Thoracic aorta (tissue), 2 donors: ENCODE results near the gene HSPB7. TPM values are rescaled to one million over a fixed set of nuclear protein-coding genes. Genes with fewer than 3 reads are reported as not detected.

ENCODE experiments used
- ATAC-seq: fragments of 150-250 bp; one replicate; pipeline ENCODE4 v1.8.0; 2017; ENCODE audit warnings: low read depth; ENCODE audit not compliant: insufficient number of reproducible peaks, low FRiP score
- DNase-seq: peaks from one replicate; pipeline ENCODE4 v3.0.0-alpha.2; 2020; ENCODE audit warnings: low spot score
- H3K27ac ChIP-seq, 2 donors: fragments of 200-600 bp; sonication (generic); 1 replicate in 1 of 2; 2 replicates in 1 of 2; pipeline ENCODE4 v1.5.1; 2016; ENCODE audit warnings: mild to moderate bottlenecking in 2 of 2, moderate library complexity in 2 of 2
- H3K27me3 ChIP-seq: fragments of 200-600 bp; sonication (generic); replicated peaks from 2 replicates; pipeline ENCODE4 v1.6.0; 2016; ENCODE audit warnings: mild to moderate bottlenecking; ENCODE audit not compliant: insufficient read depth
- H3K36me3 ChIP-seq: fragments of 200-600 bp; sonication (generic); one replicate; pipeline ENCODE4 v1.5.1; 2016
- H3K4me1 ChIP-seq, 2 donors: fragments of 200-600 bp; sonication (generic); 1 replicate in 1 of 2; 2 replicates in 1 of 2; pipeline versions ENCODE4 v1.5.1 to v1.6.0; 2016; ENCODE audit warnings: low read depth in 2 of 2, mild to moderate bottlenecking in 1 of 2; ENCODE audit not compliant: control insufficient read depth in 1 of 2
- H3K4me3 ChIP-seq: fragments of 200-600 bp; sonication (generic); 2 replicates; pipeline ENCODE4 v1.5.1; 2016; ENCODE audit warnings: mild to moderate bottlenecking
- H3K9me3 ChIP-seq: fragments of 200-600 bp; sonication (generic); 2 replicates; pipeline ENCODE4 v1.5.1; 2016
- CTCF ChIP-seq: fragments of 200-600 bp; sonication (generic); IDR thresholded peaks from one replicate; pipeline ENCODE4 v1.5.1; 2019; ENCODE audit warnings: antibody characterized with exemption
- total RNA-seq, 2 donors: library from RNA; depleted of rRNA; stranded (reverse); fragments of >200 nt; gene quantifications; one replicate each; pipeline versions ENCODE4 v1.1.0 to v1.2.3, GENCODE V29; 2016

The HSPB7 gene
- total RNA-seq, 2 donors from 2014 or later, result 223 to 430 TPM

GRCh38 chr1:15998929-15999328, 18.9 kb downstream of the HSPB7 start:
- DNase-seq, result no peak
- H3K27ac ChIP-seq, result no peak overlapping the region
- no peaks in the 10 kb centered on the region for H3K9me3 ChIP-seq
- H3K4me1 ChIP-seq, result no peaks in the 10 kb centered on the region
- TF ChIP-seq CTCF, result no peak
- no peaks in the 10 kb centered on the region for H3K36me3 ChIP-seq
- no peaks in the 10 kb centered on the region for H3K27me3 ChIP-seq
- H3K4me3 ChIP-seq, result no peak overlapping the region
- no peak for ATAC-seq

GRCh38 chr1:15997637-15998280, 20.1 kb downstream of the HSPB7 start:
- no peaks in the 10 kb centered on the region for H3K27me3 ChIP-seq
- no peaks in the 10 kb centered on the region for H3K9me3 ChIP-seq
- no peaks in the 10 kb centered on the region for H3K4me1 ChIP-seq
- H3K27ac ChIP-seq, result no peak overlapping the region
- ATAC-seq, result no peak
- no peak for DNase-seq
- H3K36me3 ChIP-seq, result no peaks in the 10 kb centered on the region
- no peak for TF ChIP-seq CTCF
- no peak overlapping the region for H3K4me3 ChIP-seq

GRCh38 chr1:15997076-15997585, 20.7 kb downstream of the HSPB7 start:
- H3K9me3 ChIP-seq, result no peaks in the 10 kb centered on the region
- H3K4me3 ChIP-seq, result no peak overlapping the region
- H3K4me1 ChIP-seq, result no peaks in the 10 kb centered on the region
- TF ChIP-seq CTCF, result no peak
- no peak overlapping the region for H3K27ac ChIP-seq
- DNase-seq (no peak), ATAC-seq (no peak)
- no peaks in the 10 kb centered on the region for H3K36me3 ChIP-seq
- H3K27me3 ChIP-seq, result no peaks in the 10 kb centered on the region

- DNase-seq (no peak), ATAC-seq (no peak)
- Histone ChIP-seq H3K27me3 (no peaks in the 10 kb centered on the region), H3K27ac (no peak overlapping the region), H3K9me3 (no peaks in the 10 kb centered on the region), H3K4me3 (no peak overlapping the region), H3K4me1 (no peaks in the 10 kb centered on the region), H3K36me3 (no peaks in the 10 kb centered on the region)
- peak; percentile 90 for TF ChIP-seq CTCF
Measured at GRCh38 chr1:15994590-15995351, 23.1 kb downstream of the HSPB7 start.

GRCh38 chr1:15994081-15994480, 23.8 kb downstream of the HSPB7 start:
- Histone ChIP-seq H3K4me3 (no peak overlapping the region), H3K36me3 (no peaks in the 10 kb centered on the region), H3K27me3 (no peaks in the 10 kb centered on the region), H3K9me3 (no peaks in the 10 kb centered on the region), H3K27ac (no peak overlapping the region), H3K4me1 (no peaks in the 10 kb centered on the region)
- DNase-seq (no peak), ATAC-seq (no peak)
- no peak for TF ChIP-seq CTCF
